Hematopoietic multipotent progenitor cell treated with erythropoietin and hydrocortisone succinate and interleukin-3 and kit ligand, for 8 days (in vitro differentiated cells): ENCODE measurements around the gene SLCO2A1.

Experiments
- DNase-seq: peaks from one replicate; pipeline ENCODE4 v3.0.0-alpha.2; 2015

Gene SLCO2A1

GRCh38 chr3:133928903-133929607, 100.7 kb downstream of the SLCO2A1 start:
- no peak for DNase-seq

- no peak for DNase-seq
Observed at GRCh38 chr3:133928136-133928893, 101.4 kb downstream of the SLCO2A1 start.

GRCh38 chr3:133927540-133928066, 102.1 kb downstream of the SLCO2A1 start:
- peak; percentile 58 for DNase-seq

- DNase-seq = no peak
Observed at GRCh38 chr3:133926736-133927539, 102.8 kb downstream of the SLCO2A1 start.

GRCh38 chr3:133925960-133926735, 103.6 kb downstream of the SLCO2A1 start:
- DNase-seq = no peak

- DNase-seq = no peak
Observed at GRCh38 chr3:133924041-133924440, 105.7 kb downstream of the SLCO2A1 start.

GRCh38 chr3:133921592-133921991, 108.1 kb downstream of the SLCO2A1 start:
- no peak for DNase-seq

- no peak for DNase-seq
Observed at GRCh38 chr3:133917144-133917543, 112.6 kb downstream of the SLCO2A1 start.

GRCh38 chr3:133915685-133916658, 113.8 kb downstream of the SLCO2A1 start:
- DNase-seq = peak; percentile 33

- no peak for DNase-seq
Observed at GRCh38 chr3:133914839-133915600, 114.7 kb downstream of the SLCO2A1 start.

GRCh38 chr3:133910422-133910821, 119.3 kb downstream of the SLCO2A1 start:
- DNase-seq = no peak

- peak; percentile 38 for DNase-seq
Observed at GRCh38 chr3:133905376-133905775, 124.3 kb downstream of the SLCO2A1 start.

- DNase-seq = no peak
Observed at GRCh38 chr3:133901847-133902246, 127.9 kb downstream of the SLCO2A1 start.

GRCh38 chr3:133901083-133901482, 128.6 kb downstream of the SLCO2A1 start:
- DNase-seq = peak; percentile 46

- DNase-seq = no peak
Observed at GRCh38 chr3:133899311-133899710, 130.4 kb downstream of the SLCO2A1 start.

GRCh38 chr3:133897547-133897946, 132.2 kb downstream of the SLCO2A1 start:
- no peak for DNase-seq

GRCh38 chr3:133896002-133896761, 133.5 kb downstream of the SLCO2A1 start:
- peak; percentile 57 for DNase-seq

GRCh38 chr3:133895208-133896001, 134.3 kb downstream of the SLCO2A1 start, which contains the start of gene RAB6B:
RAB6B (minus strand) TSS chr3:133895882; CDS start chr3:133895466, 416 bp downstream.
- DNase-seq = peak; percentile 75
